ENCODE measurements around the gene SLAMF1.
"Not testable (repeated sequence)": the region's sequence is repeated elsewhere in the genome, so short reads cannot be mapped to it uniquely, and the experiment has no call there.

SLAMF1 gene

GRCh38 chr1:160664573-160665051 lies 17.8 kb upstream of the SLAMF1 start:
- no peak for DNase-seq

GRCh38 chr1:160662910-160663309 lies 16.1 kb upstream of the SLAMF1 start:
- no peak for DNase-seq

GRCh38 chr1:160659566-160659965 lies 12.7 kb upstream of the SLAMF1 start:
- no peak for DNase-seq

- no peak for DNase-seq
Observed at GRCh38 chr1:160658814-160659193, 12.0 kb upstream of the SLAMF1 start.

GRCh38 chr1:160658162-160658813 lies 11.4 kb upstream of the SLAMF1 start:
- no peak for DNase-seq

GRCh38 chr1:160657250-160657781 lies 10.5 kb upstream of the SLAMF1 start:
- no peak for DNase-seq

- DNase-seq: no peak
Observed at GRCh38 chr1:160656737-160657136, 9.9 kb upstream of the SLAMF1 start.

GRCh38 chr1:160653620-160654016 lies 6.8 kb upstream of the SLAMF1 start:
- no peak for DNase-seq

GRCh38 chr1:160652924-160653619 lies 6.2 kb upstream of the SLAMF1 start:
- DNase-seq: no peak

GRCh38 chr1:160652065-160652641 lies 5.3 kb upstream of the SLAMF1 start:
- not testable (repeated sequence) for DNase-seq

- DNase-seq: no peak
Observed at GRCh38 chr1:160651433-160652064, 4.7 kb upstream of the SLAMF1 start.

GRCh38 chr1:160647329-160647720 lies 481 bp upstream of the SLAMF1 start:
- DNase-seq: no peak

GRCh38 chr1:160646180-160646579 lies 664 bp downstream of the SLAMF1 start:
- DNase-seq: no peak

- no peak for DNase-seq
Observed at GRCh38 chr1:160645386-160646130, 1.3 kb downstream of the SLAMF1 start.

- no peak for DNase-seq
Observed at GRCh38 chr1:160644399-160644798, 2.4 kb downstream of the SLAMF1 start.

- DNase-seq: no peak
Observed at GRCh38 chr1:160643138-160643537, 3.7 kb downstream of the SLAMF1 start.

GRCh38 chr1:160642281-160642644 lies 4.6 kb downstream of the SLAMF1 start:
- no peak for DNase-seq

GRCh38 chr1:160641323-160642280 lies 5.2 kb downstream of the SLAMF1 start:
- DNase-seq: no peak

- no peak for DNase-seq
Observed at GRCh38 chr1:160640359-160641123, 6.3 kb downstream of the SLAMF1 start.

GRCh38 chr1:160639652-160640051 lies 7.2 kb downstream of the SLAMF1 start:
- DNase-seq: no peak

GRCh38 chr1:160638926-160639325 lies 7.9 kb downstream of the SLAMF1 start:
- no peak for DNase-seq
